Stimulated activated naive B cell treated with anti-CD40 and anti-IgM and Interleukin-4, amounts not matched to agents 10 μg/mL and 1 μg/mL and 100 μg/mL, for 72 hours (primary cell): ENCODE results near the gene PTPRC.

ENCODE experiments used
- ATAC-seq, 2 donors: fragments of 150-1000 bp; cut with Tn5 transposase; replicated peaks; 2 replicates each; pipeline ENCODE4 v1.10.0; 2021; ENCODE audit warnings: moderate library complexity in 1 of 2
- DNase-seq: peaks from one replicate; pipeline ENCODE4 v3.0.0; 2021
- H3K27ac Mint-ChIP-seq: one replicate; pipeline ENCODE4 v1.8.0; 2022; ENCODE audit warnings: mild to moderate bottlenecking, mixed read lengths
- H3K27me3 Mint-ChIP-seq, 2 donors: one replicate each; pipeline ENCODE4 v1.8.0; 2022; ENCODE audit warnings: mixed read lengths in 2 of 2
- H3K36me3 Mint-ChIP-seq, 2 donors: one replicate each; pipeline ENCODE4 v1.8.0; 2022; ENCODE audit warnings: mixed read lengths in 2 of 2, mild to moderate bottlenecking in 1 of 2
- H3K4me1 Mint-ChIP-seq, 2 donors: one replicate each; pipeline ENCODE4 v1.8.0; 2022; ENCODE audit warnings: mixed read lengths in 2 of 2, mild to moderate bottlenecking in 1 of 2
- H3K4me3 Mint-ChIP-seq, 2 donors: one replicate each; pipeline ENCODE4 v1.8.0; 2022; ENCODE audit warnings: mild to moderate bottlenecking in 2 of 2, mixed read lengths in 2 of 2, moderate library complexity in 1 of 2
- H3K9me3 Mint-ChIP-seq, 2 donors: one replicate each; pipeline ENCODE4 v1.8.0; 2022; ENCODE audit warnings: mixed read lengths in 2 of 2, mild to moderate bottlenecking in 1 of 2

The PTPRC gene

DNA sequence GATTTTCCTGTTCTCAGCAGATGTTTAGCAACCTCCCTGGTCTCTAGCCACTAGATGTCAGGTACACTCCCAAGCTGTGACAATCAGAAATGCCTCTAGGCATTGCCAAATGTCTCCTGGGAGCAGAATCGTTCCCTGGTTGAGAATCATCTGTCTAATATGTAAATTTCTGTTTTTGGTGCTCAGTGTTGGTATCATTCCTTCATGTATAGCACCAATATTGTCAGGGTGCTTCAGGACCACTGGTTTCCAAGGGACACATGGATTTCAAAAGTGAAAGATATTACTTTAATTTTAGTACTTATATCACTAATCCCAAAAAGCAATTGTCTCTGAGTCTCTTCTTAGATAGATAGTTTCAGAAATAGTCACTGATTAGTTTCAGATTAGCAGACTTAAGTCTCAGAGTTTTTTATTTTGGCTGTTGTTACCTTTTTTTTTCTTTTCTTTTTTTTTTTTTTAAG is 160.1 kb downstream of the PTPRC start:
- Mint-ChIP-seq H3K27me3 (no peaks in the 10 kb centered on the region), H3K4me1 (no peaks in the 10 kb centered on the region), H3K36me3 (peaks cover 12 to 16% of the 10 kb centered on the region in 2 donors), H3K27ac (no peak overlapping the region), H3K9me3 (peaks cover 22% of the 10 kb centered on the region in 2 donors), H3K4me3 (no peak overlapping the region)
- peak; percentile 33 to 55 for ATAC-seq
- no peak for DNase-seq

DNA sequence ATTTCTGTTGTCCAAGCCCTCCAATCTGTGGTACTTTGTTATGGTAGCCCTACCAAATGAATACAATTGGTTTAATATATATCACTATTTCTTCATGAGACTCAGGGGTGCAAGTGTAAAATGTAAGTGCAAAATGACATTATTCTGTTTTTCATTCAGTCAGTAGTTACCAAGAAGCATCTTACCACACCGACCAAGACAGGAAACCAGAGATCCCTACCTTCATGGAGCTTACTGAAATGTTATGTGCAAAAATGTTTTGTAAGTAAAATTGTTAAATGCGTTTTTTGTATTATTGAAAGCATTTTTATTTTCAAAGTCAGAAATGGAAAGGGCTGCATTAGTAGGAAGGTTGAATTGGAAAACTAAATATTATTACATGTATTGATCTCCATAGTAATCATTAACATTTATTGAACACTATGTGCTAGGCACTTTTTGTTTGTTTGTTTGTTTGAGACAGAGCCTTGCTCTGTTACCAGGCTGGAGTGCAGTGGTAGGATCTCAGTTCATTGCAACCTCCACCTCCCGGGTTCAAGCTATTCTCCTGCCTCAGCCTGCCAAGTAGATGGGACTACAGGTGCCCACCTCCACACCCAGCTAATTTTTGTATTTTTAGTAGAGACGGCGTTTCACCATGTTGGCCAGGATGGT is 166.8 kb downstream of the PTPRC start:
- DNase-seq (no peak), ATAC-seq (no peak)
- Mint-ChIP-seq H3K4me1 (no peaks in the 10 kb centered on the region), H3K27ac (no peak overlapping the region), H3K9me3 (peaks cover 0 to 3% of the 10 kb centered on the region in 2 donors), H3K4me3 (no peak overlapping the region), H3K36me3 (no peaks in the 10 kb centered on the region), H3K27me3 (peaks cover 0 to 4% of the 10 kb centered on the region in 2 donors)

DNA sequence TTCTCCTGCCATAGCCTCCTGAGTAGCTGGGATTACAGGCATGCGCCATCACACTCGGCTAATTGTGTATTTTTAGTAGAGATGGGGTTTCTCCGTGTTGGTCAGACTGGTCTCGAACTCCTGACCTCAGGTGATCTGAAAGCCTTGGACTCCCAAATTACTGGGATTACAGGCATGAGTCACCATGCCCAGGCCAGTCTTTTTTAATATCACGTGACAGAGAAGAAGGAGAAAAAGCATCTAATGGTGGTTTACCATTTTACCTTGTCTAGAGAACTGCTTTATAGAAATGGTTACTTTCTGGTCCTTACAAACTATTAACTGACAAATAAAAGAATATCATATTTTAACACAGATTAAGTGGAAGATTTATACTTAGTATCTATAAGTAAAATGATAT is 168.0 kb downstream of the PTPRC start:
- no peak for ATAC-seq
- peaks cover 0 to 3% of the 10 kb centered on the region in 2 donors for H3K9me3 Mint-ChIP-seq
- DNase-seq: no peak
- H3K4me3 Mint-ChIP-seq: no peak overlapping the region
- peaks cover 0 to 4% of the 10 kb centered on the region in 2 donors for H3K27me3 Mint-ChIP-seq
- no peaks in the 10 kb centered on the region for H3K36me3 Mint-ChIP-seq
- H3K4me1 Mint-ChIP-seq: no peaks in the 10 kb centered on the region
- H3K27ac Mint-ChIP-seq: no peak overlapping the region
